ENCODE measurements around the gene DTNB. TPM values are rescaled to one million over a fixed set of nuclear protein-coding genes. Genes with fewer than 3 reads are reported as not detected.

Gene DTNB
- total RNA-seq, 2 experiments from 2014 or later = 29.8 to 31.0 TPM

DNA sequence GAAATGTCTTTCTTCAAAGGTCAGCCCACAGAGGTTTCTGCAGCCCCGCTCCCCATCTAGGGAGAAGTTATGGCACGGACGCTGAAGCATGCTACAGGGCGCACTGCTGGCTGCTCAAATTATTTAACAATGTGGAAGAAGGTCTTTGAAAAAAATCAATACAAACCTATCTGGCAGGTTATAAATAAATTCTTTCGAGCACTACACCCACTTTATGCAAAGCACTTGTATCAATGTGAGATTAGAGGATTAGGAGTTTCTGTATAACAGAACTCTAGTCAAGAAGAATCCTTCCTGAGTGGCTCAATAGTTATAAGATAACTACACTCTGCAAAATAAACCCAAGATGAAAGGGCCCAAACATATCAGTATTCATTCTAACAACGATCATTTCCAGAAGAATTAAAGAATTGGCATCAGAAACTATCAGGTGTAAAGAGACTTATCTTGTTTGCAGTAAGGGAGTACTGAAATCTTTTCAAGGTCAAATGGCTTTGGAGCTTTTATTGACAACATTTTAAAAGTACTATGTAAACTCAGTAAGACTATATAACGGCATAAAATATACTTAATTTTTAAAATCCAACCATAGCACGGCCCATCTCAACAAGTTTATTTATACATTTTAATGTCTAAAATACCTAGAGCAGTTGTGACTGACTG, 228.6 kb downstream of the DTNB start:
- Mint-ChIP-seq H3K9me3 (no peaks in the 10 kb centered on the region), H3K4me3 (no peak overlapping the region), H3K4me1 (no peaks in the 10 kb centered on the region), H3K36me3 (ENCODE audit: low read depth) (peaks cover 15% of the 10 kb centered on the region), H3K27me3 (no peaks in the 10 kb centered on the region), H3K27ac (no peak overlapping the region)
- DNase-seq = no peak
- POLR2A ChIA-PET = no interaction called here
- CTCF ChIA-PET = interaction anchor here (0.7 to 1.2 kb wide), 3 partner anchors 8 to 76 kb away, joined by 3 to 5 read pairs (median 3); no protein-coding TSS in a partner anchor

DNA sequence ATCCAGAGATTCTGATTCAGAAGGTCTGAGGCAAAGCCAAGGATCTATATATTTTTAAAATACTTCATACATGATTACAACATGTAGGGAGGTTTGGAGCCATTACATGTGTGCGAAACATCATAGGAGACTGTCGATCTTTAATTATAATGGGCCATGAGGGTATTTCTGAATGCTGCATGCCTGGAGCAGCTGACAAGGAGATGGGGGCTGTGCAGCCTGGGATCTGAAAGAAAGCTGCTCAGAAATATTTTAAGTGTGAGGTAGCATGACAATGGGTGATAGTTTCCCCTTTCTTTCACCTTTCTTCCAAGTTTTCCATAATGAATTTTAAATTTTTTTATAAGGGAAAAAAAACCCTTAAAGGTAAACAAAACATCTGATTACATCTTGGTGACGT, 229.6 kb downstream of the DTNB start:
- no peak overlapping the region for H3K4me3 Mint-ChIP-seq
- H3K4me1 Mint-ChIP-seq = no peaks in the 10 kb centered on the region
- H3K36me3 Mint-ChIP-seq (ENCODE audit: low read depth) = peaks cover 8% of the 10 kb centered on the region
- no peak overlapping the region for H3K27ac Mint-ChIP-seq
- DNase-seq = no peak
- H3K9me3 Mint-ChIP-seq = no peaks in the 10 kb centered on the region
- CTCF ChIA-PET = interaction anchor here (0.7 to 1.6 kb wide), 3 partner anchors 10 to 75 kb away, joined by 3 to 5 read pairs (median 4); no protein-coding TSS in a partner anchor
- no peaks in the 10 kb centered on the region for H3K27me3 Mint-ChIP-seq
- POLR2A ChIA-PET = no interaction called here

DNA sequence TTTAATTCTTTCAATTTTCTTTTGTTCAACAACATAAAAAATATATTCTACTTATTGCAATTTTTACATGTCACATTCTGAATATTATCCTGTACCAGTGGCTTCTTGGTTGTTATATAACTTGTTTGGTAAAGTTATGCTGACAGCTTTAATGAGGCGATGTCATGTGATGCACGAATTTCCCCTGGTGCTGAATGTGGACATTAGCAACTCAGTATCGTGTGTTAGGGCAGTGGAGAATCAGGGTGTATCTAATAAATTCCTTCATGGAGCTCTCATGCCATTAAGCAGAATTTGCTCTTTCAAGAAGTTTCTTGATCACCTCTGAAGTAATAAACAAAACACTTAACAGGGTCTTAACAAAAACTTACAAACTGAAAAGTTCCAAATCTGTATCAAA, 232.0 kb downstream of the DTNB start:
- Mint-ChIP-seq H3K4me1 (peaks cover 10% of the 10 kb centered on the region), H3K36me3 (ENCODE audit: low read depth) (peaks cover 7% of the 10 kb centered on the region), H3K27me3 (no peaks in the 10 kb centered on the region), H3K9me3 (no peaks in the 10 kb centered on the region), H3K27ac (no peak overlapping the region), H3K4me3 (no peak overlapping the region)
- DNase-seq = no peak
- ChIA-PET POLR2A (no interaction called here), CTCF (interaction anchor here (0.6 kb wide), 1 partner anchor 17 kb away, joined by 4 read pairs; no protein-coding TSS in a partner anchor)

DNA sequence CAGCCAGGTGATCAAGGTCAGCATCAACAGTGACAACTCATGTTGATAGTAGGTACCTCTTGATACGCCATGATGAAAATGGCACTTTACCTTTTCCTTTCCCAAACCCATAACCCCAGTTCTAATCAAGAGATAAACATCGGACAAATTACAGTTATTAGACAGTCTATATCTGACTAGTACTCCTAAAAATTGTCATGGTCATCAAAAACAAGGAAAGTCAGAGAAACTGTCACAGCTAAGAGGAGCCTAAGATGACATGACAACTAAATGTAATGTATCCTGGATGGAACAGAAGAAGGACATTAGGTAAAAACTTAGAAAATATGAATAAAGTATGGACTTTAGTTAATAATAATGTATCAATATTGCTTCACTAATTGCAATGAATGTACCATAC, 234.6 kb downstream of the DTNB start:
- no peaks in the 10 kb centered on the region for H3K9me3 Mint-ChIP-seq
- ChIA-PET CTCF (interaction anchor here (1.5 kb wide), 1 partner anchor 13 kb away, joined by 3 read pairs; no protein-coding TSS in a partner anchor), POLR2A (no interaction called here)
- peaks cover 14% of the 10 kb centered on the region for H3K36me3 Mint-ChIP-seq (ENCODE audit: low read depth)
- H3K4me3 Mint-ChIP-seq = no peak overlapping the region
- peaks cover 12% of the 10 kb centered on the region for H3K4me1 Mint-ChIP-seq
- DNase-seq = no peak
- H3K27ac Mint-ChIP-seq = no peak overlapping the region
- H3K27me3 Mint-ChIP-seq = no peaks in the 10 kb centered on the region

DNA sequence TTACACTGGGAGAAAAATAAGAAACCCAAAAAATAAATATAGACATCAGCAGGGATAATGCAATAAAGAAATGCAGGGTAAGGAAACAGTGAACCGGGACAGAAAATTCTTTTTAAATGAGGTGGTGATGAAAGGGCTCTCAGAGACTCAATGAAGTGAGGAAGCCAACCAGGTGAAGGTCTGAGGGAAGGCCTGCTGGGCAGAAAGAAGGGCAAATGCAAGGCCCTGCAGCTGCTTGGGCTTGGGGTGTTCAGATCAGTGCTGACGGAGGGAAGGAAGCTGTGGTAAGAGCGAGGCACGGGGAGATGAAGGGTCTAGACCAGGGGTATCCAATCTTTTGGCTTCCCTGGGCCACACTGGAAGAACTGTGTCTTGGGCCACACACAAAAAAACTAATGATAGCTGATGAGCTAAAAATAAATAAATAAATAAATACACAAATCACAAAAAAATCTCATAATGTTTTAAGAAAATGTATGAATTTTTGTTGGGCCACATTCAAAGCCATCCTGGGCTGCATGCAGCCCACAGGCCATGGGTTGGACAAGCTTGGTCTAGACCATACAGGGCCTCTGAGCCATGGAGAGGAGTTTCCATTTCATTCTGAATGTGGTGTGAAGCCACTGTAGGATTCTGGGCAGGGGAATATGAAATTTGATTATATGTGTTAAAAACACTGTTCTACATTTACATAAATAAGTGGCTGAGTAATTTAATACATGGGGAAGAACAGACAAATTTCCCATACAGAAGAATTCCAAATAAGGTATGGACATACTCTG, 235.3 kb downstream of the DTNB start:
- no peaks in the 10 kb centered on the region for H3K27me3 Mint-ChIP-seq
- POLR2A ChIA-PET = no interaction called here
- H3K27ac Mint-ChIP-seq = no peak overlapping the region
- H3K4me3 Mint-ChIP-seq = no peak overlapping the region
- H3K4me1 Mint-ChIP-seq = peaks cover 12% of the 10 kb centered on the region
- peaks cover 14% of the 10 kb centered on the region for H3K36me3 Mint-ChIP-seq (ENCODE audit: low read depth)
- no peaks in the 10 kb centered on the region for H3K9me3 Mint-ChIP-seq
- no peak for DNase-seq
- CTCF ChIA-PET = interaction anchor here (1.0 to 1.6 kb wide), 2 partner anchors 13 to 24 kb away, joined by 3 to 4 read pairs; no protein-coding TSS in a partner anchor

DNA sequence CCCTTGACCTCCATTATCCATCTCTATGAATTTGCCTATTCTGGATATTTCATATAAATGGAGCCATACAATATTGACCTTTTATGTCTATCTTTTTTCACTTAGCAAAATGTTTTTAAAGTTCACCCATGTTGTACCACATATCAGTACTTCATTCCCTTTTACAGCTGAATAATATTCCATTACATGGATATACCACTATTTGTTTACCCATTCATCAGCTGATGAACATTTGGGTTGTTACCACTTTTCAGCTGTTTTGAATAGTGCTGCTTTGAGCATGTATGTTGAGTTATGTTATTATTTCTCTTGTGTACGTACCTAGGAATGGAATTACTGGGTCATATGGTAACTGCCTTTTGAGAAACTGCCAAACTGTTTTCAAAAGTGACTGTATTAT, 238.0 kb downstream of the DTNB start:
- H3K9me3 Mint-ChIP-seq = no peaks in the 10 kb centered on the region
- peaks cover 14% of the 10 kb centered on the region for H3K36me3 Mint-ChIP-seq (ENCODE audit: low read depth)
- H3K27me3 Mint-ChIP-seq = no peaks in the 10 kb centered on the region
- DNase-seq = no peak
- peaks cover 21% of the 10 kb centered on the region for H3K4me1 Mint-ChIP-seq
- POLR2A ChIA-PET = no interaction called here
- no peak overlapping the region for H3K27ac Mint-ChIP-seq
- CTCF ChIA-PET = interaction anchor here (0.5 to 0.6 kb wide), 2 partner anchors 19 to 416 kb away, joined by 3 read pairs; no protein-coding TSS in a partner anchor
- no peak overlapping the region for H3K4me3 Mint-ChIP-seq

DNA sequence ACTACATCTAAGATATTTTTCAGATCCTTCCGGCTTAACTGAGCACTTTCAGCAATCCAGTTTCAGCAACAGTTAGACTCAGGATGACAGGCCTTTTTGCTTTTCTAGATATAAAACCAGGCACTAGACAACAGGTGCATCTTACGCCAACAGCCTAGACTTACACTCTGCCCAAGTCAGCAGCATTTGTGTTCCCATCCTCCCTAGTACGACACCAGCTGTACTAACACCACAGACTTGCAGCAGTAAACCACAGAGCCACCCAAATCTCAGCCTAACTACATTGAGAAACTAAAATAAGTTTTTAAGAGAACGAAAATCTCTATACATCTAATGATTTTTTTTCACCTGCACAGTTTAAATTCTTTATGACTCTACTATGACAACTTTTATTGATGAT, 241.8 kb downstream of the DTNB start:
- H3K27me3 Mint-ChIP-seq = no peaks in the 10 kb centered on the region
- no peaks in the 10 kb centered on the region for H3K9me3 Mint-ChIP-seq
- POLR2A ChIA-PET = no interaction called here
- H3K36me3 Mint-ChIP-seq (ENCODE audit: low read depth) = peaks cover 9% of the 10 kb centered on the region
- no peak overlapping the region for H3K4me3 Mint-ChIP-seq
- CTCF ChIA-PET = no interaction called here
- no peak overlapping the region for H3K27ac Mint-ChIP-seq
- no peak for DNase-seq
- peaks cover 13% of the 10 kb centered on the region for H3K4me1 Mint-ChIP-seq

DNA sequence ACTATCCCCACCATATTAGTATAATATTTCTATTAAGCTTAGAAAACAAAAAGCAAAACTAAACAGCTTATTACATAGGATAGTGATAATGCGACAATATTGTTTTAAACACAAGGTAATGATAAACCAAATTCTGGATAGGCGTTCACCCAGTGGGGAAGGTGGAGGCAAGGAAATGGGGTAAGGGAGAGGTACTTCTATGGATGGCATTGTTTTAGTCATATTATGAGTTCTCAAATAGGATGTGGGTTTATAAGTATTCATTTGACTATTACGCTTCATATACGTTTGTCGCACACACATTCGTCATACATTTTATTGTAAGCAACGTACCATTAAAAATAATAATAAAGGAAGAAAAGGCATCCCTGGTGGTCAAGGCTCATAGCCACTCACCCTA, 242.8 kb downstream of the DTNB start:
- H3K36me3 Mint-ChIP-seq (ENCODE audit: low read depth) = peaks cover 6% of the 10 kb centered on the region
- H3K9me3 Mint-ChIP-seq = no peaks in the 10 kb centered on the region
- CTCF ChIA-PET = no interaction called here
- H3K27ac Mint-ChIP-seq = no peak overlapping the region
- no peak for DNase-seq
- POLR2A ChIA-PET = no interaction called here
- H3K27me3 Mint-ChIP-seq = no peaks in the 10 kb centered on the region
- no peak overlapping the region for H3K4me3 Mint-ChIP-seq
- peaks cover 9% of the 10 kb centered on the region for H3K4me1 Mint-ChIP-seq

DNA sequence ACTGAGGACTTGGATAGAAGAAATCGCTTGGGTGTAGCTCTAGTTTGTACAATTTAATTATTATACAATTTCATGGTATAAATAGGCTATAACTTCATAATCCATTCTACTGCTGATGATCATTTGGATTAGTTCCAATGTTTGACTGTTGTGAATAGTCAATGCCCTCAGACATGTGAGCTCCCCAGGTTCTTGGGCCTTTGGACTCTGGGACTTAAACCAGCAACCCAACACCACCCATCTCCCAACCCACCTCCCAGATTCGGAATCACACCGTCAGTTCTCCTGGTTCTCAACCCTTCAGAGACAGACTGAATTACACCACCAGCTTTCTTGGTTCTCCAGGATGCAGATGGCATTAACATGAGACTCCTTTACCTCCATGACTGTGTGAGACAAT, 247.1 kb downstream of the DTNB start:
- H3K4me3 Mint-ChIP-seq = no peak overlapping the region
- DNase-seq = no peak
- no peak overlapping the region for H3K27ac Mint-ChIP-seq
- POLR2A ChIA-PET = no interaction called here
- peaks cover 2% of the 10 kb centered on the region for H3K36me3 Mint-ChIP-seq (ENCODE audit: low read depth)
- peaks cover under 1% of the 10 kb centered on the region for H3K4me1 Mint-ChIP-seq
- CTCF ChIA-PET = interaction anchor here (0.6 to 1.9 kb wide), 3 partner anchors 9 to 962 kb away, joined by 3 to 10 read pairs (median 4); no protein-coding TSS in a partner anchor
- no peaks in the 10 kb centered on the region for H3K27me3 Mint-ChIP-seq
- no peaks in the 10 kb centered on the region for H3K9me3 Mint-ChIP-seq

DNA sequence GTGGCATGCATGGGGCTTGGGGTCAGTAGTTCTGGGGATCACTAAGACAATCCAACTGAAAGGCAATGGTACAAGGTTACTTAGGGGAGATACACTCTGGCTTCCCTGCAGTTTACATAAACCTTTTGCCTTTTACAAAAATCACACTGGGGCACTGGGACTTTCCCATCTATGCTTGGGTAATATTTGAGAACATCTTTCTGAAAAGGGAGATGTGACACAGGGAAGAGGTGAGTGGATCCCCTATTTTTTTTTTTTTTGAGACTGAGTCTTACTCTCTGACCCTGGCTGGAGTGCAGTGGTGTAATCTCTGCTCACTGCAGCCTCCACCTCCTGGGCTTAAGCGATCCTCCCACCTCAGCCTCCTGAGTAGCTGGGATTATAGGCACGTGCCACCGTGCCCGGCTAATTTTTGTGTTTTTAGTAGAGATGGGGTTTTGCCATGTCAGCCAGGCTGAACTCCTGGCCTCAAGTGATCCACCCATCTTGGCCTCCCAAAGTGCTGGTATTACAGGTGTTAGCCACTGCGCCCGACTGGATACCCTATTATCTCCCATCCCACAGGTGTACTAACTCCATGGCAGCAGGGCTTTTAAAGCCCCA, 248.8 kb downstream of the DTNB start:
- ChIA-PET POLR2A (no interaction called here), CTCF (interaction anchor here (0.9 to 1.6 kb wide), 3 partner anchors 9 to 16 kb away, joined by 3 to 5 read pairs (median 4); no protein-coding TSS in a partner anchor)
- DNase-seq = no peak
- no peaks in the 10 kb centered on the region for H3K27me3 Mint-ChIP-seq
- H3K4me1 Mint-ChIP-seq = peaks cover 5% of the 10 kb centered on the region
- no peak overlapping the region for H3K27ac Mint-ChIP-seq
- H3K36me3 Mint-ChIP-seq (ENCODE audit: low read depth) = peaks cover 2% of the 10 kb centered on the region
- H3K9me3 Mint-ChIP-seq = no peaks in the 10 kb centered on the region
- H3K4me3 Mint-ChIP-seq = no peak overlapping the region

DNA sequence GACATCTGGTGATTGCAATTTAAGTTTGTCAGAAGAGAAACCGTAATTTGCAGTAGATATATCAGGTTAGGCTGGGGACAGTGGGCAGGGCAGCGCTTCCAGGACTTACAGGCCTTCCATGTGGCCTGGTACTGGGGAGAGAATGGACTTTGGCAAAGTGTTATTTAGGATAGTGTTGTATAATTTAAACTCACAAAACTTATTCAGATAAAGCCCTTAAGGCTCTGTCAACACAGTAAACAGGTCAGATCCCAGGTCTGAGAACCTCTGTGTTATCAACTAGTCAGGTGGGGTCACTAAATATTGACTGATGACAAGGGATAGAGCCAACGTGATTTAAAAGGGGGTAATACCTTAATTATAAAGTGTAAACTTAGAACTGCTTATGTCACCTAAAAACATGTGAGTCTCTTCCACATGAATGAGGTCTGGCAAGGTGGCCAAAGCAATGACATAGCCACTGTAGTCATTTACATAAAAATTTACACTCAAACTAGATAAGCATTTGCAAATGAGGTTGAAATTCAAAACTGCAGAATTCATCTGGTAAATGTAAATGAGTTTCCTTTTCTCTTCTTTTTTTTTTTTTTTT, 251.5 kb downstream of the DTNB start:
- H3K27ac Mint-ChIP-seq = no peak overlapping the region
- no peaks in the 10 kb centered on the region for H3K27me3 Mint-ChIP-seq
- H3K4me3 Mint-ChIP-seq = no peak overlapping the region
- ChIA-PET POLR2A (no interaction called here), CTCF (no interaction called here)
- peaks cover 8% of the 10 kb centered on the region for H3K9me3 Mint-ChIP-seq
- peaks cover 18% of the 10 kb centered on the region for H3K36me3 Mint-ChIP-seq (ENCODE audit: low read depth)
- peaks cover 16% of the 10 kb centered on the region for H3K4me1 Mint-ChIP-seq
- DNase-seq = no peak

DNA sequence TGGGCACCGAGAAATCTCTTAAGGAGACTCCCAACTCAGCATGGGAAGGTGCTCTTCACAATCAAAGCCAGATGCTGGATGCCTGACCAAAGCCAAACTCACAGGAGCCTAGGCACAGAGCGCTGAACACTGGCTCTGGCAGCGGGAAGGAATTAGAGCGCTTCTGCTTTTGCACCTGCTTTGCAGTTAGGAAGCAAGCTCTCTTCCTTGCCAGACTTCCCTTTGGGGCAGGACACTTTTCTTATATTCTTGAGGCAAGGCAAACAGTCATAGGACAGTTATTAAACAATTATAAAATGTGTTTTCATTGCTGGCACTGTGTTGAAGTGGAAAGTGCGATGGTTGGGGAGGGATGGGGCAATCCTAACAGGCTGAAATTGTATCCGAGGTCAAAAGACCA, 252.1 kb downstream of the DTNB start:
- ChIA-PET POLR2A (no interaction called here), CTCF (interaction anchor here (0.9 kb wide), 1 partner anchor 8 kb away, joined by 3 read pairs; no protein-coding TSS in a partner anchor)
- peaks cover 8% of the 10 kb centered on the region for H3K9me3 Mint-ChIP-seq
- peaks cover 17% of the 10 kb centered on the region for H3K4me1 Mint-ChIP-seq
- H3K27me3 Mint-ChIP-seq = no peaks in the 10 kb centered on the region
- no peak overlapping the region for H3K4me3 Mint-ChIP-seq
- peaks cover 20% of the 10 kb centered on the region for H3K36me3 Mint-ChIP-seq (ENCODE audit: low read depth)
- no peak for DNase-seq
- H3K27ac Mint-ChIP-seq = no peak overlapping the region

DNA sequence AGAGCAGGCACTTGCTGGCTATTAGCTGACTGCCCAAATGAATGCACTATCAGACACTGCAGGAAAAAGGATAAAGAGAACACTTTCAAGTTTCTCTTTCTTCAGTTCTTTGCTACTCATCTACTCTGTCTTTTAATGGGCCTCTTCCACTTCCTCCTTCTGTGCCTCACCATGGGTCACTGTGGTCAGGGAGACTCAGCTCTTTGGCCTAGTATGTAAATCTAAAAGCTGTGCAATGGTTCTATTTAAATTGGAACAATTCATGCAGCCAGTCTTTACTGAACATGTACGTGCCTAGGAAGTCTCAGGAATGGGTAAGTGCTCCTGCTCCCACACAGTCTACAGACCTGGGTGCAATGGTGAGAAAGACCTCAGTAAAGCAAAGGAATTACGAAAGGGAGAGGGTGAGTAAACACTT, 252.5 kb downstream of the DTNB start:
- H3K27ac Mint-ChIP-seq = no peak overlapping the region
- CTCF ChIA-PET = interaction anchor here (0.9 kb wide), 1 partner anchor 9 kb away, joined by 3 read pairs; no protein-coding TSS in a partner anchor
- no peak overlapping the region for H3K4me3 Mint-ChIP-seq
- DNase-seq = no peak
- peaks cover 20% of the 10 kb centered on the region for H3K36me3 Mint-ChIP-seq (ENCODE audit: low read depth)
- peaks cover 17% of the 10 kb centered on the region for H3K4me1 Mint-ChIP-seq
- H3K27me3 Mint-ChIP-seq = no peaks in the 10 kb centered on the region
- peaks cover 8% of the 10 kb centered on the region for H3K9me3 Mint-ChIP-seq
- POLR2A ChIA-PET = no interaction called here
